NB4 (cell line): Measurements from ENCODE around the gene AQP3.

Experiments
- POLR2A ChIP-seq: IDR thresholded peaks from 2 replicates; pipeline ENCODE4 v1.6.1; 2011; ENCODE audit warnings: mild to moderate bottlenecking; ENCODE audit not compliant: insufficient read length; ENCODE audit errors: extremely low read depth
- TF ChIP-seq, protein P1 (sequence below): IDR thresholded peaks from one replicate; pipeline ENCODE4 v1.5.1; 2012; ENCODE audit warnings: low read depth, low read length

DNA sequence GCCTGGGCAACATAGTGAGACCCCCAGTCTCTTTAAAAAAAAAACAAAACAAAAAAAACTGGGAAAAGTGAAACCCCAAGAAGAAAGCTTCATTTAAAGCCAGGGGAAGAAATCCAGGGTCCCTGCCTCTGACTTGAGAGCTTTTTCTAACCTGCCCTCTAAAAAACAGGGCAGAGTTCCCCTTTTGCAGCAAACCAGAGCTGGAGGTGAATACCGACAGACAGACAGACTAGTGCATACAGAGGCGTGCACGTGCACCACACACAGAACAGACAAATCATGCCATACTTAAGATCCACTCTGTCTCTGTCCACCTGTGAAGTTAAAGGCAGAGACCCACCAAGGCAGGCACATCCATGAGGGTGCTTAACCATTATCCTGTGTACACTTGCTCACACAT lies 11.7 kb upstream of the AQP3 start:
- TF ChIP-seq POLR2A = no peak
- TF ChIP-seq, protein P1, sequence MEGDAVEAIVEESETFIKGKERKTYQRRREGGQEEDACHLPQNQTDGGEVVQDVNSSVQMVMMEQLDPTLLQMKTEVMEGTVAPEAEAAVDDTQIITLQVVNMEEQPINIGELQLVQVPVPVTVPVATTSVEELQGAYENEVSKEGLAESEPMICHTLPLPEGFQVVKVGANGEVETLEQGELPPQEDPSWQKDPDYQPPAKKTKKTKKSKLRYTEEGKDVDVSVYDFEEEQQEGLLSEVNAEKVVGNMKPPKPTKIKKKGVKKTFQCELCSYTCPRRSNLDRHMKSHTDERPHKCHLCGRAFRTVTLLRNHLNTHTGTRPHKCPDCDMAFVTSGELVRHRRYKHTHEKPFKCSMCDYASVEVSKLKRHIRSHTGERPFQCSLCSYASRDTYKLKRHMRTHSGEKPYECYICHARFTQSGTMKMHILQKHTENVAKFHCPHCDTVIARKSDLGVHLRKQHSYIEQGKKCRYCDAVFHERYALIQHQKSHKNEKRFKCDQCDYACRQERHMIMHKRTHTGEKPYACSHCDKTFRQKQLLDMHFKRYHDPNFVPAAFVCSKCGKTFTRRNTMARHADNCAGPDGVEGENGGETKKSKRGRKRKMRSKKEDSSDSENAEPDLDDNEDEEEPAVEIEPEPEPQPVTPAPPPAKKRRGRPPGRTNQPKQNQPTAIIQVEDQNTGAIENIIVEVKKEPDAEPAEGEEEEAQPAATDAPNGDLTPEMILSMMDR = no peak
